ENCODE results near the gene OASL.
A peak's percentile ranks its signal among the peaks of the same experiment; 100 is the strongest.

OASL gene

GRCh38 chr12:120984351-120984898 is 54.6 kb downstream of the OASL start:
- DNase-seq: no peak

GRCh38 chr12:120983759-120984158 is 55.3 kb downstream of the OASL start:
- DNase-seq: no peak

GRCh38 chr12:120982659-120983058 is 56.4 kb downstream of the OASL start:
- no peak for DNase-seq

GRCh38 chr12:120981407-120981941 is 57.6 kb downstream of the OASL start:
- no peak for DNase-seq

GRCh38 chr12:120980800-120981368 is 58.2 kb downstream of the OASL start:
- no peak for DNase-seq

GRCh38 chr12:120979862-120980696 is 59.0 kb downstream of the OASL start:
- DNase-seq: no peak

GRCh38 chr12:120979220-120979861 is 59.7 kb downstream of the OASL start:
- no peak for DNase-seq

- DNase-seq: no peak
Measured at GRCh38 chr12:120978296-120979219, 60.5 kb downstream of the OASL start, which contains the start of gene HNF1A. TSS of gene HNF1A (plus strand) at chr12:120978543. CDS start at chr12:120978769, 226 bp downstream.

DNA sequence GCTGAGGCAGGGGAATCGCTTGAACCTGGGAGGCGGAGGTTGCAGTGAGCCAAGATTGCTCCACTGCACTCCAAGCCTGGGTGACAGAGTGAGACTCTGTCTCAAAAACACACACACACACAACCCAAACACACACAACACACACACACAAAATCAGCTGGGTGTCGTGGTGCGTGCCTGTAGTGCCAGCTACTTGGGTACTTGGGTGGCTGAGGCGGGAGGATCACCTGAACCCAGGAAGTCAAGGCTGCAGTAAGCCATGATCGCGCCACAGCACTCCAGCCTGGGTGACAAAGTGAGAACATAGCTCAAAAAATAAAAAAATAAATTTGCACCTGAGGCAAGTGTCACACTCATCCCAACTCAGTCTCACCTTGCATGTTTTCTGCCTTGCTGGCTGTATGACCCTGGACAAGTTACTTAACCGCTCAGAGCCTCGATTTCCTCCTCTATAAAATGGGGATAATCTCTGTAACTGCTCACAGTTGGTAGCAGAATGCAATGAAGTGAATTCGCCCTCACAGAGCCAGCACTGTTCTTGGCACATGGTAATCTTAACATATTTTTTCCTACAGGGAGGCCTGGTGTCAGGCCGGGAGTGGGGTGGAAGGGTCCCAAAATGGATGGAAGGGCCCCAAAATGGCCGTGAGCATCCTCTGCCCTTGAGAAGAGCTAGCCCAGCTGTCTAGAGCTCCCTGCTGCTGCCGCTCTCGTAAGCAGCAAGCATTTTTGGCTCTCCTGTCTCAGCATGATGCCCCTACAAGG is 61.3 kb downstream of the OASL start:
- no peak for DNase-seq

DNA sequence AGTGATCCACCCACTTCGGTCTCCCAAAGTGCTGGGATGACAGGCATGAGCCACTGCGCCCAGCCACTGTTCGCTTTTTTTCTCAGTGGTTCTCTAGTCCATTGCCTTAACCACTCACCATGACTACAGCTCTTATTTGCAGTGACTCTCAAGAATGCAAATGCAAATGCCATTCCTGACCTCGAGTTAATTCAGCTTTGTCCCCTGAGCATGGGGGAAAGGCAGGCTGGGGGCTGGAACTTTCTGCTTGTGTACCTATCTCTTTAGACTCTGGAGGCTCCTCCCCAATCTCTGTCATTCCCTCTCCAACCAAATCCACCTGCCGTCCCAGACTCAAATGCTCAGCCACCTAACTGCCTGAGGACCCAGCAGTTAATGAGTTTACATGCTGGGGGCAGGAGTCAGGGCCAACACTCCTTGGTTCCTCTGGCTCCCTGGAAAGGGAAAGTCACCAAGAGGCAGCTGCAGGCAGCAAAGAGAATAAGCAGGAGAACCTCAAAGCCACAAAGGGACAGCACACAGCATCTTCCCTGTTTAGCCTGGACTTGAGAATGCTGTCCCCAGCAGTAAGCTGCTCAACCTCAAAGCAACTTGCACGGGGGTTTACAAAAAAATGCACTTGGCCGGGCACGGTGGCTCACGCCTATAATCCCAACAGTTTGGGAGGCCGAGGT is 66.0 kb downstream of the OASL start:
- no peak for DNase-seq

- peak; percentile 23 for DNase-seq
Measured at GRCh38 chr12:120971299-120972180, 67.5 kb downstream of the OASL start.

GRCh38 chr12:120970310-120970709 is 68.7 kb downstream of the OASL start:
- no peak for DNase-seq

Measured in amniotic stem cell (primary cell).